ENCODE measurements around the gene CCDC14. TPM values are rescaled to one million over a fixed set of nuclear protein-coding genes. Genes with fewer than 3 reads are reported as not detected.
"Not testable (repeated sequence)": the region's sequence is repeated elsewhere in the genome, so short reads cannot be mapped to it uniquely, and the experiment has no call there.

Gene CCDC14
- total RNA-seq, 1 donor = 51.4 TPM

DNA sequence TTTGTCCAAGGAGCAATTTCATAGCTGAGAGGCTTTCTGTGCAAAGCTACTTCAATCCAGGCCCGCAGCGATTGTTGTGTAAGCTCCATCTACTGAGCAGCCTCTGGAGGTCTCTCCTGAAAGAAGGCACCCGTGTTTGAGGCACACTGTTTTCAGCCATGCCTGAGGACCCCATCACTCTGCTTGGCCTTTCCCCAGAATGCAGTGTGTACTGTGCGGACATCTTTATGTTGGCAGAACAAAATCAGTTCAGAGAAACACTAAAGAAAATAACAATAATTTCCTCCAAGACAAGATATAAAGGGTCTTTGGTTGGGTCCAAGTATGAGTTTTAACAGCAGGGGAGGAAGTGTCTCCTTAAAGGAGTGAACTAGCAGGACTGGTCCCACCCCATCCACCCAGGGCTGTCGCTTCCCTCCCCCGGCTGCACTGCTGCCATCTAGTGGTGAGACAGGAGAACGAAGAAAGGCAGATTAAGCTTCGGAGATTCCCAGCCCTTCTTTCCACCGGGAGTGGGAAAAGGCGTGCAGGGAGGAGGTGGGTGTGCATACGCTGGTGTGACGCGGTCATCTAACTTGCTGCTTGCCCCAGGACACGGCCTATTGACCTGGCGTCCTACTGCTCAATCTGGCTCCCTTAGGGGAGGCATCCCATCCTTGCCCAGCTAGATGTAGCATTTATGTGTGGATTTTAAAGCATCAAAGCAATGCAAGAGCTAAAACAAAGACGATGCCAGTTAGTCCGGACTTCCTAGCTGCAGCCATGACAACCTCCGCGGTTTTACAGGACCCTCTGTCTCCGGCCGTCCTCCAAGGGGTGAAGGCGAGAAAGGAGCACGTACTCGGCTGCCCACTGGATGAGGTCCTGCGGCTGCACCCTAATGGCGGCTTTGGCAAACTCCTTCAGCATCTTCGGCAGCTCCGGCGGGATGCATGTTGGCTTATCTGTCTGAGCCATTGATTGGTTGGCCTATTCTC, 18.8 kb upstream of the CCDC14 start:
- peaks cover 44% of the 10 kb centered on the region for H3K27me3 ChIP-seq (ENCODE audit: insufficient read depth, low read length)
- peak overlapping the region; percentile 76 for H3K4me3 ChIP-seq (ENCODE audit: insufficient read depth, low read length)
- H3K79me2 ChIP-seq (ENCODE audit: insufficient read depth, low read length); H3K36me3 ChIP-seq (ENCODE audit: insufficient read depth, low read length); H4K20me1 ChIP-seq (ENCODE audit: insufficient read depth, low read length); H3K27ac ChIP-seq (ENCODE audit: low read depth, low read length); H3K9me3 ChIP-seq (ENCODE audit: low read depth, low read length): not testable (repeated sequence)
- H3K4me1 ChIP-seq (ENCODE audit: insufficient read depth, low read length) = peaks cover 13% of the 10 kb centered on the region
- peak overlapping the region; percentile 99 for H2AFZ ChIP-seq (ENCODE audit: low read length)
- TF ChIP-seq, protein P1, sequence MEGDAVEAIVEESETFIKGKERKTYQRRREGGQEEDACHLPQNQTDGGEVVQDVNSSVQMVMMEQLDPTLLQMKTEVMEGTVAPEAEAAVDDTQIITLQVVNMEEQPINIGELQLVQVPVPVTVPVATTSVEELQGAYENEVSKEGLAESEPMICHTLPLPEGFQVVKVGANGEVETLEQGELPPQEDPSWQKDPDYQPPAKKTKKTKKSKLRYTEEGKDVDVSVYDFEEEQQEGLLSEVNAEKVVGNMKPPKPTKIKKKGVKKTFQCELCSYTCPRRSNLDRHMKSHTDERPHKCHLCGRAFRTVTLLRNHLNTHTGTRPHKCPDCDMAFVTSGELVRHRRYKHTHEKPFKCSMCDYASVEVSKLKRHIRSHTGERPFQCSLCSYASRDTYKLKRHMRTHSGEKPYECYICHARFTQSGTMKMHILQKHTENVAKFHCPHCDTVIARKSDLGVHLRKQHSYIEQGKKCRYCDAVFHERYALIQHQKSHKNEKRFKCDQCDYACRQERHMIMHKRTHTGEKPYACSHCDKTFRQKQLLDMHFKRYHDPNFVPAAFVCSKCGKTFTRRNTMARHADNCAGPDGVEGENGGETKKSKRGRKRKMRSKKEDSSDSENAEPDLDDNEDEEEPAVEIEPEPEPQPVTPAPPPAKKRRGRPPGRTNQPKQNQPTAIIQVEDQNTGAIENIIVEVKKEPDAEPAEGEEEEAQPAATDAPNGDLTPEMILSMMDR (IDR thresholded peaks at IDR 0.05; ENCODE audit: extremely low read depth, low read depth, low read length) = peak; percentile 61
- H3K4me2 ChIP-seq (ENCODE audit: insufficient read depth, low read length) = peak overlapping the region; percentile 94
- peak; percentile 34 for DNase-seq (ENCODE audit: insufficient read length, low spot score, missing footprints)

DNA sequence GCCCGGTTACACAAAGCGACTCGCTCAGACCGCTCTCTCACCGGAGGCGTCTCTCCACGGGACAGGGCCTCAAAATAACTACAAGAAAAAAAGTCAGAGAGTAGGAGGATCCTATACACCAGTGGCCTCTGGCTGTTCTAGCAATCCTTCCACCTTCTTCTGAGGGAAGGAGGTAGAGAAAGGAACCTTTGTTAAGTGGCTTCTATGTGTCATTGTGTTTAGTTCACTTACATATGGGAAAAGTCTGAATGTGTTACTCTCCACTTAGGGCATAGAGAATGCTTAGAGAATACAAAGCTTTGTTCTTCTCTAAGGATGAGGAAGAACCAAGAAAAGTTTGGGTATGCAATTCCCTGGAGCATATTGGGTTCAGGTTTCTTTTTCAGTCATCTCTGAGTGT, 15.9 kb upstream of the CCDC14 start:
- H3K9me3 ChIP-seq (ENCODE audit: low read depth, low read length); DNase-seq (ENCODE audit: insufficient read length, low spot score, missing footprints); H3K36me3 ChIP-seq (ENCODE audit: insufficient read depth, low read length); H4K20me1 ChIP-seq (ENCODE audit: insufficient read depth, low read length); H3K79me2 ChIP-seq (ENCODE audit: insufficient read depth, low read length); H3K27ac ChIP-seq (ENCODE audit: low read depth, low read length); H3K4me3 ChIP-seq (ENCODE audit: insufficient read depth, low read length): not testable (repeated sequence)
- Histone ChIP-seq H3K4me1 (ENCODE audit: insufficient read depth, low read length) (peaks cover 13% of the 10 kb centered on the region), H3K27me3 (ENCODE audit: insufficient read depth, low read length) (peaks cover 16% of the 10 kb centered on the region), H3K4me2 (ENCODE audit: insufficient read depth, low read length) (peak overlapping the region; percentile 56), H2AFZ (ENCODE audit: low read length) (peak overlapping the region; percentile 59)

- Histone ChIP-seq H3K4me1 (ENCODE audit: insufficient read depth, low read length) (peaks cover 13% of the 10 kb centered on the region), H3K4me2 (ENCODE audit: insufficient read depth, low read length) (peak overlapping the region; percentile 56), H3K27me3 (ENCODE audit: insufficient read depth, low read length) (peaks cover 11% of the 10 kb centered on the region), H2AFZ (ENCODE audit: low read length) (peak overlapping the region; percentile 59)
- H3K9me3 ChIP-seq (ENCODE audit: low read depth, low read length); H3K36me3 ChIP-seq (ENCODE audit: insufficient read depth, low read length); DNase-seq (ENCODE audit: insufficient read length, low spot score, missing footprints); H4K20me1 ChIP-seq (ENCODE audit: insufficient read depth, low read length); H3K4me3 ChIP-seq (ENCODE audit: insufficient read depth, low read length); H3K79me2 ChIP-seq (ENCODE audit: insufficient read depth, low read length); H3K27ac ChIP-seq (ENCODE audit: low read depth, low read length): not testable (repeated sequence)
These were observed 15.3 kb upstream of the CCDC14 start for GRCh38 chr3:123976181-123976898.

- DNase-seq (ENCODE audit: insufficient read length, low spot score, missing footprints); H3K27ac ChIP-seq (ENCODE audit: low read depth, low read length); H3K9me3 ChIP-seq (ENCODE audit: low read depth, low read length); H2AFZ ChIP-seq (ENCODE audit: low read length); H3K36me3 ChIP-seq (ENCODE audit: insufficient read depth, low read length); H3K27me3 ChIP-seq (ENCODE audit: insufficient read depth, low read length); H3K4me2 ChIP-seq (ENCODE audit: insufficient read depth, low read length); H3K4me3 ChIP-seq (ENCODE audit: insufficient read depth, low read length); H4K20me1 ChIP-seq (ENCODE audit: insufficient read depth, low read length); H3K79me2 ChIP-seq (ENCODE audit: insufficient read depth, low read length); H3K4me1 ChIP-seq (ENCODE audit: insufficient read depth, low read length): not testable (repeated sequence)
These were observed 14.0 kb upstream of the CCDC14 start for GRCh38 chr3:123975030-123975429.

- no peak for DNase-seq (ENCODE audit: insufficient read length, low spot score, missing footprints)
These were observed 10.4 kb upstream of the CCDC14 start for GRCh38 chr3:123971406-123971805.

DNA sequence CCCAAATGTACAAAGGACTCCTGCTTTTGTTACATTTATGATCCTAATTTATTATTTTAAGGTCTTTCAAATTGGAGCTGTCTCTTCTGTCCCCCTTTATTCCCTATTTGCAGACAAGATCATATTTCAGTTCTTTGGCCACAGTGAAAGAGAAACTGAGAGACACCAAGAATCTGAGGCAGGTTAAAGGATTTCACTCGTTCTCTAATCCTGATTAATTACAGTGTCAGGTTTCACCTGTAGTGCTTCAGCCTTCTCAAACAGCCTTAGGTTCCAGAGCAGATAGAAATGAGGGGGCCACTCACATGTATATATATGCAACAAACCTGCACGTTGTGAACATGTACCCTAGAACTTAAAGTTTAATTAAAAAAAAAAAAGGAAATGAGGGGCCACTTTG, 6.2 kb upstream of the CCDC14 start:
- H3K4me3 ChIP-seq (ENCODE audit: insufficient read depth, low read length); H4K20me1 ChIP-seq (ENCODE audit: insufficient read depth, low read length); H3K79me2 ChIP-seq (ENCODE audit: insufficient read depth, low read length); H3K4me1 ChIP-seq (ENCODE audit: insufficient read depth, low read length); H3K4me2 ChIP-seq (ENCODE audit: insufficient read depth, low read length); H3K27ac ChIP-seq (ENCODE audit: low read depth, low read length); H2AFZ ChIP-seq (ENCODE audit: low read length); H3K9me3 ChIP-seq (ENCODE audit: low read depth, low read length); H3K36me3 ChIP-seq (ENCODE audit: insufficient read depth, low read length); DNase-seq (ENCODE audit: insufficient read length, low spot score, missing footprints): not testable (repeated sequence)
- peaks cover 16% of the 10 kb centered on the region for H3K27me3 ChIP-seq (ENCODE audit: insufficient read depth, low read length)

More at GRCh38 chr3:123971406-123971805, 10.4 kb upstream of the CCDC14 start:
- Histone ChIP-seq H3K36me3 (ENCODE audit: insufficient read depth, low read length) (no peaks in the 10 kb centered on the region), H4K20me1 (ENCODE audit: insufficient read depth, low read length) (no peaks in the 10 kb centered on the region), H3K4me1 (ENCODE audit: insufficient read depth, low read length) (peaks cover 3% of the 10 kb centered on the region), H3K79me2 (ENCODE audit: insufficient read depth, low read length) (no peaks in the 10 kb centered on the region), H3K9me3 (ENCODE audit: low read depth, low read length) (no peaks in the 10 kb centered on the region), H3K27ac (ENCODE audit: low read depth, low read length) (no peak overlapping the region), H3K27me3 (ENCODE audit: insufficient read depth, low read length) (peaks cover 10% of the 10 kb centered on the region), H2AFZ (ENCODE audit: low read length) (no peak overlapping the region), H3K4me2 (ENCODE audit: insufficient read depth, low read length) (no peak overlapping the region), H3K4me3 (ENCODE audit: insufficient read depth, low read length) (no peak overlapping the region)
- TF ChIP-seq, protein P1 (IDR thresholded peaks at IDR 0.05; ENCODE audit: extremely low read depth, low read depth, low read length) = no peak

- H2AFZ ChIP-seq (ENCODE audit: low read length); H3K36me3 ChIP-seq (ENCODE audit: insufficient read depth, low read length); H3K4me3 ChIP-seq (ENCODE audit: insufficient read depth, low read length); H3K27ac ChIP-seq (ENCODE audit: low read depth, low read length); H3K4me2 ChIP-seq (ENCODE audit: insufficient read depth, low read length); H4K20me1 ChIP-seq (ENCODE audit: insufficient read depth, low read length); H3K9me3 ChIP-seq (ENCODE audit: low read depth, low read length); H3K79me2 ChIP-seq (ENCODE audit: insufficient read depth, low read length); DNase-seq (ENCODE audit: insufficient read length, low spot score, missing footprints); H3K4me1 ChIP-seq (ENCODE audit: insufficient read depth, low read length): not testable (repeated sequence)
- peaks cover 16% of the 10 kb centered on the region for H3K27me3 ChIP-seq (ENCODE audit: insufficient read depth, low read length)
These were observed 5.8 kb upstream of the CCDC14 start for GRCh38 chr3:123966799-123967198.

All from osteoblast (primary cell).